Measurements from ENCODE around the gene EIF4G3.
"Not testable (repeated sequence)": the region's sequence is repeated elsewhere in the genome, so short reads cannot be mapped to it uniquely, and the experiment has no call there.

EIF4G3 gene

GRCh38 chr1:21060523-21060922 lies 116.2 kb downstream of the EIF4G3 start:
- no peak for DNase-seq

- DNase-seq: no peak
Observed at GRCh38 chr1:21059021-21059420, 117.7 kb downstream of the EIF4G3 start.

DNA sequence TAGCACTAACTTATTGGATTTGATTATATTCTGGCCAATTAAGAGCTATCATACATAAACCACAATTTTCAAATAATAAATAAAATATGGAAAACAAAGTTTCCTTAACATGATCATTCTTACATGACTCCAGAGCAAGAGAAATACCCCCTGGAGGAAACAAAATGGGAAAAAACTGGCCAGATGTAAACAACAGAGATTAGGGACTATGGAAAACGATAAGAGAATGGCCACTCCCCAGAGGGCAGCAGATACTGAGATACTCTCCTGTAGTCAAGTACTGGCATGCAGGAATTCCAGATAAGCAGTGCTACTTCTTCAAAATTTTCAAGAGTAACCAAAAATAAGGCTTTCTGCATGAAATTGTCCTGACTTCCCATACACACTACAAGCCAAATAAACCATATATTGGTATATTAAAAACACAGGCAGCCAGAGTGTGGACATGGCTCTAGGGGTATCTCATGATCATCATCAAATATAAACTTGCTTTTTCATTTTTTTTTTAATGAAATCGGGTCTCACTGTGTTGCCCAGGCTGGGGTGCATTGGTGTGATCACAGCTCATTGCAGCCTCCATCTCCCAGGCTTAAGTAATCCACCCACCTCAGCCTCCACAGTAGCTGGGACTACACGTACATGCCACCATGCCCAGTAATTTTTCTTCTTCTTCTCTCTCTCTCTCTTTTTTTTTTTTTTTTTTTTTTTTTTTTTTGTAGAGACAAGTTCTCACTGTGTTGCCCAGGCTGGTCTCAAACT lies 118.5 kb downstream of the EIF4G3 start:
- DNase-seq: no peak

- DNase-seq: not testable (repeated sequence)
Observed at GRCh38 chr1:21053189-21053928, 123.3 kb downstream of the EIF4G3 start.

DNA sequence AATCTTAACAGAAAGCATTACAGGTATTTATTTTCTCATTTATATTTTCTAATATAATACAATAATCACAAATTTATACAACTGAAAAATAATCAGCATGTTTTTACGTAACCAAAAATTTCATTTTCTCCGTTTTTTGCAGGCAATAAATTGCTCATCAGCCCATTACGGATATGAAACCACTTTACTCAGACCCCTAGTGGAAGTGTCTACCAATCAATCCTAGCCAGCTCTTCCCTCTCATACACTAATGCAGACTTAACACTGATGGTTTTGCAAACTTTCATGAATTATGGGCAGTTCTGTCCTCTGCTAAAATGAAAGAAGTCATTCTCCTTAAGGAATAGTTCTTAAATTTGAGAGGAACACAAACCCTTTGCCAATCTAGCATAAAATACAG lies 124.7 kb downstream of the EIF4G3 start:
- no peak for DNase-seq

DNA sequence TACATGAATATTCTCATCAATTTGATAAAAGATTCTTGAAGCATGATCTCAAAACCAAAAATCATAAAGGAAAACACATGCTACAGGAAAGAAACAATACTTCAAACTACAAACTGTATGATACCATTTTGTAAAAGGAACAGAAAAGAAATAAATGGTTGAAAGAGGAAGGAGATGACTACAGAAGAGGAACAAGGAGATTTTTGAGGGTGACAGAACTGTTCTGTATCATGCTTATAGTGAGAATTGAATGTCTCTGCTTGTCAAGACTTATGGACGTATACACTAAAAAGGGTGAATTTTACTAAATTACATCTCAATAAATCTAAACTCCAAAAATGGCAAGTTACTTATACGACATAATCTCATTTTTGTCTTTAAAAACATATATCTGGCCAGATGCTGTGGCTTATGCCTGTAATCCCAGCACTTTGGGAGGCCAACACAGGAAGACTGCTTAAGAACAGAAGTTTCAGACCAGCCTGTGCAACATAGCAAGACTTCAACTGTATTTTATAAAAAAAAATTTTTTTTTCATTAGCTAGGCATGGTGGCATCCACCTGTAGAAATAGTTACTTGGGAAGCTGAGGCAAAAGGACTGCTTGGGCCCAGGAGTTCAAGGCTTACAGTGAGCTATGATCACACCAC lies 125.4 kb downstream of the EIF4G3 start:
- no peak for DNase-seq

- DNase-seq: no peak
Observed at GRCh38 chr1:21050031-21050430, 126.7 kb downstream of the EIF4G3 start.

DNA sequence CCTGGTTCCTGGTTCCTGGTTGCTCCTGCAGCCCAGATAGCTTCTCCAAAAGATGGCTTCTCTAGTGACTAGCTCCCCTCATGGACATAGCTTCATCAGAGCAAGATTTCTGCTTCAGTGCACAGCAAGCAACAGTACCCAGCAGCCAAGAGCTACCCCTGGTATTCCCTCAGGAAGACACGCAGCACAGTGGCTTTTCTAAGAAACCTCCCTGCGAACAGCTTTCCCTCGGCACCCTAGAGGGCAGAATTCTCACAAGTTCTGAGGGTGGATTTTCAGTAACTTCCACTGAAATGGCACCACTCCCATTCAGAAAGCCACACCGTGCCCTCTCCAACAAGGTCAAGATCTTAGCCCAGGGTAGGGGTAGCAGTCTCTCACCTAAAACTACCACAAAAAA lies 128.2 kb downstream of the EIF4G3 start:
- no peak for DNase-seq

DNA sequence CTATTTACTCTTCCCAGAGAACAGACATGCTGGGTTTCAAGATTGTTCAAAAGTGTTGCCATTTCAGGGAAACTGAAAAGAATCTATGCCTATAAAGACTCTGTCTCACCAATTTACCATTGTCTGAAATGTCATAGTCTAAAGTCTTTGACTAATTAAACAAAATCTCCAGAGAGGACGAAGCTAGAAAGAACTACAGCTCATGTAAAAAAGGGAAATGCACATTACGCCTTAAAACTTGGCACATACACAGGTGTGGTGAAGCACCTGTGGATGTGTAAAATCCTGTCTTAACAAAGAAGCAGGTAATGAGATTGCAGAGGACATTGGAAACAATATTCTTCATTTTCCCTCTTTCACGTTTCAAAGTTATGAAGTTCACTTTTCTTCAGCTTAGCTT lies 130.6 kb downstream of the EIF4G3 start:
- DNase-seq: no peak

DNA sequence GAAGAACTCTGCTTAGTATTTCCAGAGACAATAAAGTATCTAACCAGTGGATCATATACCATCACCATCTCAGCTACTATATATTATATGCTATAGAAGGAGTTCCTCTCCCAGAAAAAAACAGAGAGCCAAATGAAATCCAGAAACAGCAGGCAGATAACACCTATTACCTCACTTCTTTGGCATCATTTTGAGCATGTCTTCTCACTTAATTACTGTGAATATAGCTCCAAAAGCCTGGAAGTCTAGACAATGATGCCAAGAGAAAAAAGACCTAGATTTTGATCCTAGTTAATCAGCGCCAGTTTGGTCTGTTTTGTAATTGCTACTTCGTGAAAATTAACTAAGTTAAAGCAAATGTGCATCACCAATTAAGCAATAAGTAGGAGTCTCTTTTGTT lies 131.3 kb downstream of the EIF4G3 start:
- no peak for DNase-seq

DNA sequence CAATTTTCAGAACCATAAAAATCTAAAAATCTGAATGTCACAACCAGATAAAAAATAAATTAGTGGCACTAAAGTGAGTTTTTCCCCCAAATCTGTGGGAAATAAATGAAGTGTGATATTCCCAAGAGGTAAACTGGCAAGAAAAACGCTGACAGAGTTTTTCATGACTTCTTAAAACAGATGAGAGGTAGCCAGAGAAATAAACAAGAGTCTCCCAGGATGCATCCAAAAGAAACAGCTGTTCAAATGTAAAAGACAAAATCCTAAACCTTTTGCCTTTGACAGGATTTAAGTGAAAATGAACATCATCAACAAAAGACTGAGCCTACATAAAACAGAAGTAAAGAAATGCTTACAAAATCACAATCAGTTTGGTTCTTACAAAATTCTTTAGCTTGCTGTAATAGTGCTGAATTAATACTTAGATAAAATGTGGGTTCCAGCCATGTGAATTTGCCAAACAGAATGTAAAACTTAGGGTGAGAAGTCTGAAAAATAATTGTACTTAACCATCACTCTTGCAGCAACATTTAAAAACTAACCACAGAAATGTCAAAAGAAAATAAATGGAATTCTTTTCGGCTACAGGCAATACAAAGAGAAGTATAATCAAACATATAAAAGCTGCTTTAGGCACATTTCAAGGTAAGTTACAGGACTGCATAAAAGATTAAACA lies 133.6 kb downstream of the EIF4G3 start:
- no peak for DNase-seq

- DNase-seq: no peak
Observed at GRCh38 chr1:21041541-21041940, 135.2 kb downstream of the EIF4G3 start.

- no peak for DNase-seq
Observed at GRCh38 chr1:21037091-21037490, 139.6 kb downstream of the EIF4G3 start.

DNA sequence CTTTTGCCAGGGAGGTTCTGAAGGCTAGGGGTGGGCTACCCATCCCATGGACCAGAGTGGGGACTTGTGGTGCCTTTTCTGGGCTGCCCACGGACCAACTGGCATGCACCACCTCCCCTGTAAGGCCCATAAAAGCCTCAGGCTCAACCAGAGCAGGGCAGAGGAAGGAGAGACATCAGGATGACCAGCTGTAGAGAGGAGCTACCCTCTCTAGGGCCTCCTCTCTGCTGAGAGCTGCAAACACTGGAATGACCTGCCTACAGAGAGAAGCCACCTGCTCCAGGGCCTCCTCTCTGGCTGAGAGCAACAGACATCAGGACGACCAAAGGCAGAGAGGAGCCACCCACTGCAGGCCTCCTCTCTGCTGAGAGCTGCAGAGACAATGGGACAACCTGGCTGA lies 140.9 kb downstream of the EIF4G3 start:
- no peak for DNase-seq

- DNase-seq: no peak
Observed at GRCh38 chr1:21034725-21035628, 141.7 kb downstream of the EIF4G3 start.

DNA sequence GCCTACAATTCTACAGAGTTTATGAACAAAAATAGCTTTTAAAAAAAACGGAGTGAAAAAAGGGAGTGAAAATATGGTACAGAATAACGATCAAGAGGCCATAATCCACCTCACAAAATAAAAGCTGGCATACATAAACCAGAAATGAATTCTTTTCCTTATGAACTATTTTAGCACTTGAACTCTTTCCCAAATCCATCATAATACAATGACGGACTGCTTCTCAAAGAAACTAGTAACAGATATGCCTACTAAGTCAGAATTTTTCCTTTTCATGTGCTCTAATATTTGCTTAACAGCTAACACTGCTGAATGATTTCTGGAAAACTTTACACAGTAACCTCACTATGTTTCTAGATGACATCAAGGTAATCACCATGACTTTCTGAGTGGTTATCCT lies 144.0 kb downstream of the EIF4G3 start:
- no peak for DNase-seq

- no peak for DNase-seq
Observed at GRCh38 chr1:21030181-21030580, 146.5 kb downstream of the EIF4G3 start.

DNA sequence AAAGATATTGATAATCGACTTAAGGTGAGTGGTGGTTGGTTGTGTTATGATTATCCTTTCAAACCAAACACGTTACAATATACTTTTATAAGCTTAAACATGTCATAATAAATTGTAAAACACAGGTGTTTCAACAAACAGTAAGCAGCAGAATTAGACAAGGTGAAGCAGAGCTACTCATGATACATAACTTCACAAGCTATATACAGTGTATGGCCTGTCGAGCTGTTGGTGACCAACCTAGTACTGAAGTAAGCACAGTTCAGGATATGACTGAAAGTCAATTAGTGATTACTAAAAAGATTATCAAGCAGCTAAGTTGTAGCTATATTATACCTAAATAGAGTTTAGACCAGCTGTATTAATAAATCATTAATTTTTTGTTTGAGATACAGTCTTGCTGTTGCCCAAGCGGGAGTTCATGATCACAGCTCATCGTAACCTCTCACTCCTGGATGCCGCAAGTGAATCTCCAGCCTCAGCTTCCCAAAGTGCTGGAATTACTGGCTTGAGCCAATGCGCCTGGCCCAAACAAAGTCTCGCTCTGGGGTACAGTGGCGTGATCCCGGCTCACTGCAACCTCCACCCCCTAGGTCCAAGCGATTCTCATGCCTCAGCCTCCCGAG lies 148.1 kb downstream of the EIF4G3 start:
- no peak for DNase-seq

GRCh38 chr1:21027805-21028204 lies 148.9 kb downstream of the EIF4G3 start:
- no peak for DNase-seq

DNA sequence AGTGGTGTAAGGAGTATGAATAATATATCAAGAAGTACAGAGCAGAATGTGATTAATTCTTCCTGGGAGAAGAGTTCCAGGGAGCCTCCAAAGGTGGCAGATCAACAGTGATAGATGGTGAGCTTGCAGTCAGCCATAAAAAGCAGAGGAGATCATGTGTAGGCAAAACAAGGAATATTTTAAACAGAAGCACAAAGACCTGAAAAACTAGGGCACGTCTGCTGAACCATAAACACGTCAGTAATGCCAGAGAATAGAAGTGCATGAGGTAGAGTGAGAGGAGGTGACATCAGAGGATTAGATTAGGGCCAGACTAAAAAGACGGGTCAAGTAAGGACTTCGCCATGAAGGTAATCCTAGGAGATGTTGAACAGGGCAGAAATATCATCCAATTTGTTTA lies 151.8 kb downstream of the EIF4G3 start:
- no peak for DNase-seq

DNA sequence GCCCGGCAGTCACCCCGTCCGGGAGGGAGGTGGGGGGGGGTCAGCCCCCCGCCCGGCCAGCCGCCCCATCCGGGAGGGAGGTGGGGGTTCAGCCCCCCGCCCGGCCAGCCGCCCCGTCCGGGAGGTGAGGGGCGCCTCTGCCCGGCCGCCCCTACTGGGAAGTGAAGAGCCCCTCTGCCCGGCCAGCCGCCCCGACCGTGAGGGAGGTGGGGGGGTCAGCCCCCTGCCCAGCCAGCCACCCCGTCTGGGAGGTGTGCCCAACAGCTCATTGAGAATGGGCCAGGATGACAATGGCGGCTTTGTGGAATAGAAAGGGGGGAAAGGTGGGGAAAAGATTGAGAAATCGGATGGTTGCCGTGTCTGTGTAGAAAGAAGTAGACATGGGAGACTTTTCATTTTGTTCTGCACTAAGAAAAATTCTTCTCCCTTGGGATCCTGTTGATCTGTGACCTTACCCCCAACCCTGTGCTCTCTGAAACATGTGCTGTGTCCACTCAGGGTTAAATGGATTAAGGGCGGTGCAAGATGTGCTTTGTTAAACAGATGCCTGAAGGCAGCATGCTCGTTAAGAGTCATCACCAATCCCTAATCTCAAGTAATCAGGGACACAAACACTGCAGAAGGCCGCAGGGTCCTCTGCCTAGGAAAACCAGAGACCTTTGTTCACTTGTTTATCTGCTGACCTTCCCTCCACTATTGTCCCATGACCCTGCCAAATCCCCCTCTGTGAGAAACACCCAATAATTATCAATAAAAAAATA lies 152.4 kb downstream of the EIF4G3 start:
- not testable (repeated sequence) for DNase-seq
